ENCODE measurements around the gene RAB3B.
A peak's percentile ranks its signal among the peaks of the same experiment; 100 is the strongest.

Gene RAB3B

DNA sequence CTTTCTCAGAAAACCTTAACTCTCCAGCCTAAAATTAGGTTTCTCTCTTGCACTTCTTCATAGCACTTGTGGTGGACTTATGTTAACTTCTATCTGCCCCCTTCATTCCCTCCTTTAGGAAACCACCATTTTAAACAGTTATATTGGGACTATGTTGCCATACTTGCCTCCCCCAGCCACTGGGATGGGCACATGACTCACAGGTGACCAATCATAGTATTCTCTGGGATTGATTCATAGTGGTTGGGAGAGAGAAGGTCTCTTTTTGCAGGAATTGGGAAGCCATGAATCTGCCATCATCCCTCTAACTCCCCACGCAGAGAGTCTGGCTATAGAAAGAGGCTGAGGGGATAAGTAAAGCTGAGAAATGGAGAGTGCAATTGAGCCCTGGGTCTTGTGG, 61.6 kb downstream of the RAB3B start:
- Histone ChIP-seq H3K27ac (ENCODE audit: low read length) (no peak overlapping the region), H3K4me3 (ENCODE audit: low read length) (no peak overlapping the region), H3K36me3 (replicated peaks; ENCODE audit: low read depth, low read length) (no peaks in the 10 kb centered on the region), H2AFZ (ENCODE audit: low read depth, low read length) (no peak overlapping the region), H3K27me3 (ENCODE audit: low read depth, low read length) (peaks cover 4% of the 10 kb centered on the region; the same call in 1 of the 2 replicates), H4K20me1 (ENCODE audit: insufficient read depth, low read length) (no peaks in the 10 kb centered on the region), H3K4me2 (ENCODE audit: low read length) (no peak overlapping the region), H3K9me3 (ENCODE audit: insufficient read depth, low read length) (no peaks in the 10 kb centered on the region), H3K4me1 (ENCODE audit: low read length) (no peaks in the 10 kb centered on the region), H3K79me2 (ENCODE audit: low read length) (no peaks in the 10 kb centered on the region), H3K9ac (ENCODE audit: low read length) (no peak overlapping the region)
- TF ChIP-seq, protein P1, sequence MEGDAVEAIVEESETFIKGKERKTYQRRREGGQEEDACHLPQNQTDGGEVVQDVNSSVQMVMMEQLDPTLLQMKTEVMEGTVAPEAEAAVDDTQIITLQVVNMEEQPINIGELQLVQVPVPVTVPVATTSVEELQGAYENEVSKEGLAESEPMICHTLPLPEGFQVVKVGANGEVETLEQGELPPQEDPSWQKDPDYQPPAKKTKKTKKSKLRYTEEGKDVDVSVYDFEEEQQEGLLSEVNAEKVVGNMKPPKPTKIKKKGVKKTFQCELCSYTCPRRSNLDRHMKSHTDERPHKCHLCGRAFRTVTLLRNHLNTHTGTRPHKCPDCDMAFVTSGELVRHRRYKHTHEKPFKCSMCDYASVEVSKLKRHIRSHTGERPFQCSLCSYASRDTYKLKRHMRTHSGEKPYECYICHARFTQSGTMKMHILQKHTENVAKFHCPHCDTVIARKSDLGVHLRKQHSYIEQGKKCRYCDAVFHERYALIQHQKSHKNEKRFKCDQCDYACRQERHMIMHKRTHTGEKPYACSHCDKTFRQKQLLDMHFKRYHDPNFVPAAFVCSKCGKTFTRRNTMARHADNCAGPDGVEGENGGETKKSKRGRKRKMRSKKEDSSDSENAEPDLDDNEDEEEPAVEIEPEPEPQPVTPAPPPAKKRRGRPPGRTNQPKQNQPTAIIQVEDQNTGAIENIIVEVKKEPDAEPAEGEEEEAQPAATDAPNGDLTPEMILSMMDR (IDR thresholded peaks at IDR 0.05; ENCODE audit: low read depth, low read length): no peak
- TF ChIP-seq EZH2phosphoT487 (IDR thresholded peaks at IDR 0.05; ENCODE audit: low read depth): no peak

DNA sequence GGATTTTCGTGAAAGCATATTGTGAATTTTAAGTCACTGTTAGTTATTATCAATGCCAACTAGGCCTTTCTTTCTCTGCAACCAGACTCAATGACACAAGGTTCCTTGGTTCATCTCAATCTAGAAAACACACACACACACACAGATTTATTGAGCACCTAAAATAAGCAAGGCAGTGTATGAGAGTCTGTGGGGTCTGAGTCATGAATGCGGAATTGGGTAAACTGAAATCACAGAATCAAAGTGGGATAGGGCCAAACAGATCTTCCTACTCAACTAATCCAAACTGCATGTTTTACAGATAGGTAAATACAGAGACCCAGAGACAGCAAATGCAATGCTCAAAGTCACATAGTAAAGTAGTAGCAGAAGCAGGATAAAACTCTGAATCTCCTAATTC, 63.5 kb downstream of the RAB3B start:
- Histone ChIP-seq H4K20me1 (ENCODE audit: insufficient read depth, low read length) (no peaks in the 10 kb centered on the region), H2AFZ (ENCODE audit: low read depth, low read length) (no peak overlapping the region), H3K9me3 (ENCODE audit: insufficient read depth, low read length) (no peaks in the 10 kb centered on the region), H3K27me3 (ENCODE audit: low read depth, low read length) (peaks cover 4% of the 10 kb centered on the region; the same call in 1 of the 2 replicates), H3K27ac (ENCODE audit: low read length) (no peak overlapping the region), H3K4me1 (ENCODE audit: low read length) (no peaks in the 10 kb centered on the region), H3K9ac (ENCODE audit: low read length) (no peak overlapping the region), H3K79me2 (ENCODE audit: low read length) (no peaks in the 10 kb centered on the region), H3K36me3 (replicated peaks; ENCODE audit: low read depth, low read length) (no peaks in the 10 kb centered on the region), H3K4me2 (ENCODE audit: low read length) (no peak overlapping the region), H3K4me3 (ENCODE audit: low read length) (no peak overlapping the region)
- TF ChIP-seq EZH2phosphoT487 (IDR thresholded peaks at IDR 0.05; ENCODE audit: low read depth): no peak
- TF ChIP-seq, protein P1 (IDR thresholded peaks at IDR 0.05; ENCODE audit: low read depth, low read length): no peak

DNA sequence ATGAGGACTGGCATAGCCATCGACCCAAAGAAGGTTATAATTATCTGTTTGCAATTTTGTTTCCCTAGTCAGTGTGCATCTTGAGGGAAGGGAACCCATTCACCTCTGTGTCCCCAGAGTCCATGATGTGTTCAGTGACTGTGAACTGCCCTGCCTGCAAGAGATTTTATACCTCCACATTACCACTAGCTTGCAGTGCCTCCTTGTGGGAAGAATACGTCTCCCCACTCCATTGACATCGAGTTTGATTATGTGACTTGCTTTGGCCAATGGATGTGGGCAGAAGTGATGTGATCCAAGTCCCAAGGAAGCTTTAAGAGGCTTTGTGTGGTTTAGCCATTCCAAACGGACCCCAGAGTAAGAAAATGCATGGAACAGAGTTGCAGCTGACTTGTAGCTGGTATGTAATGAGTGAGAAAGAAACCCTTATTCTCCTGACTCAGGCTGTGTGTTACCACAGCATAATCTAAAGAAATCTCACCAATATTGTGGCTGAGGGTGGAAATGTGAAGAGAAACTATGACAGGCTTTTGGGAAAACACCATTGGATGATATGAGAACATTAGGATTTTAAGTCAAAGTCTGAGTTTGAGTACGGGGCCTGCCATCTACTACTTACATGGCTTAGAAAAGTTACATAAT, 64.2 kb downstream of the RAB3B start:
- H3K79me2 ChIP-seq (ENCODE audit: low read length): no peaks in the 10 kb centered on the region
- H3K9ac ChIP-seq (ENCODE audit: low read length): no peak overlapping the region
- H4K20me1 ChIP-seq (ENCODE audit: insufficient read depth, low read length): no peaks in the 10 kb centered on the region
- H2AFZ ChIP-seq (ENCODE audit: low read depth, low read length): 0 out of 2 replicates have a peak overlapping the region, but pooled peaks have one; percentile 6
- peaks cover 4% of the 10 kb centered on the region; the same call in 1 of the 2 replicates for H3K27me3 ChIP-seq (ENCODE audit: low read depth, low read length)
- H3K4me1 ChIP-seq (ENCODE audit: low read length): no peaks in the 10 kb centered on the region
- H3K9me3 ChIP-seq (ENCODE audit: insufficient read depth, low read length): no peaks in the 10 kb centered on the region
- H3K4me2 ChIP-seq (ENCODE audit: low read length): no peak overlapping the region
- no peak overlapping the region for H3K4me3 ChIP-seq (ENCODE audit: low read length)
- no peak overlapping the region for H3K27ac ChIP-seq (ENCODE audit: low read length)
- TF ChIP-seq, protein P1 (IDR thresholded peaks at IDR 0.05; ENCODE audit: low read depth, low read length): peak; percentile 36
- TF ChIP-seq EZH2phosphoT487 (IDR thresholded peaks at IDR 0.05; ENCODE audit: low read depth): no peak
- no peaks in the 10 kb centered on the region for H3K36me3 ChIP-seq (replicated peaks; ENCODE audit: low read depth, low read length)

DNA sequence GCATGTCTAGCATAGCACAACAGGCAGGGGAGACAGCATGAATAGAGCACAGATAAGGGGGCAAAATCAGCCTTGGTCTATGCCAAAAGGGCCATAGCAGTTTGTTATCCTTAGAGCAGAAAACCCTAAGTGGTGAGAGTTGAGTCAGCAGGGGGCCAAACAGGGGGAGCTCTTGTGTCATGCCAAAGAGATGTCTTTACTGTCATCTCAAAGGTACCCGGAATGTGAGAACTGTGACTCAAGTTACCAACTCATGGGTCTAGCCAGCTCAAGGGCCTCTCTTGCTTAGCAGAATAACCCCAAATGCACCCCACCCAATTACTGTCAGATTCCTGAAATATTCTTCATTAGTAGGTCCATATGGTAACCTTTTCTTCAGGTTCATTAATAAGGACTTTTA, 66.0 kb downstream of the RAB3B start:
- H3K27me3 ChIP-seq (ENCODE audit: low read depth, low read length): peaks cover 4% of the 10 kb centered on the region; the same call in 1 of the 2 replicates
- H3K27ac ChIP-seq (ENCODE audit: low read length): no peak overlapping the region
- no peaks in the 10 kb centered on the region for H4K20me1 ChIP-seq (ENCODE audit: insufficient read depth, low read length)
- H3K36me3 ChIP-seq (replicated peaks; ENCODE audit: low read depth, low read length): no peaks in the 10 kb centered on the region
- no peaks in the 10 kb centered on the region for H3K4me1 ChIP-seq (ENCODE audit: low read length)
- TF ChIP-seq EZH2phosphoT487 (IDR thresholded peaks at IDR 0.05; ENCODE audit: low read depth): no peak
- TF ChIP-seq, protein P1 (IDR thresholded peaks at IDR 0.05; ENCODE audit: low read depth, low read length): no peak
- no peak overlapping the region for H2AFZ ChIP-seq (ENCODE audit: low read depth, low read length)
- H3K79me2 ChIP-seq (ENCODE audit: low read length): no peaks in the 10 kb centered on the region
- no peak overlapping the region for H3K9ac ChIP-seq (ENCODE audit: low read length)
- no peak overlapping the region for H3K4me2 ChIP-seq (ENCODE audit: low read length)
- no peak overlapping the region for H3K4me3 ChIP-seq (ENCODE audit: low read length)
- H3K9me3 ChIP-seq (ENCODE audit: insufficient read depth, low read length): no peaks in the 10 kb centered on the region

All from OCI-LY3 (cell line).